H9 (cell line): ENCODE data around the gene CDH5. TPM values are rescaled to one million over a fixed set of nuclear protein-coding genes. Genes with fewer than 3 reads are reported as not detected.
A peak's percentile ranks its signal among the peaks of the same experiment; 100 is the strongest.

Experiments
- DNase-seq: peaks from one replicate; pipeline ENCODE4 v3.0.0-alpha.2; 2017
- H2AFZ ChIP-seq: one replicate; pipeline ENCODE4 v1.6.1; 2013; ENCODE audit warnings: mild to moderate bottlenecking, low read length, control low read depth, moderate library complexity
- H2AK5ac ChIP-seq: 2 replicates; pipeline ENCODE4 v1.6.1; 2013; ENCODE audit warnings: low read length, control low read depth, mixed read lengths; ENCODE audit not compliant: insufficient read length
- H2BK120ac ChIP-seq: one replicate; pipeline ENCODE4 v1.6.1; 2013; ENCODE audit warnings: low read depth, mild to moderate bottlenecking, low read length, control low read depth, inconsistent platforms; ENCODE audit not compliant: poor library complexity, severe bottlenecking
- H2BK12ac ChIP-seq: 2 replicates; pipeline ENCODE4 v1.6.1; 2013; ENCODE audit warnings: low read length, control low read depth, mixed read lengths, low read depth; ENCODE audit not compliant: insufficient read length
- H2BK15ac ChIP-seq: 2 replicates; pipeline ENCODE4 v1.6.1; 2013; ENCODE audit warnings: low read depth, low read length, control low read depth
- H2BK20ac ChIP-seq: one replicate; pipeline ENCODE4 v1.6.1; 2013; ENCODE audit warnings: low read depth, mild to moderate bottlenecking, low read length, control low read depth, inconsistent platforms; ENCODE audit not compliant: poor library complexity, severe bottlenecking
- H2BK5ac ChIP-seq: 2 replicates; pipeline ENCODE4 v1.6.1; 2013; ENCODE audit warnings: low read length, control low read depth, mixed read lengths; ENCODE audit not compliant: insufficient read length
- H3K14ac ChIP-seq: 2 replicates; pipeline ENCODE4 v1.6.1; 2013; ENCODE audit warnings: low read length, control low read depth; ENCODE audit not compliant: insufficient read depth
- H3K18ac ChIP-seq: 2 replicates; pipeline ENCODE4 v1.6.1; 2013; ENCODE audit warnings: low read depth, mild to moderate bottlenecking, mixed read lengths, low read length, control low read depth; ENCODE audit not compliant: insufficient read length
- H3K23ac ChIP-seq: 2 replicates; pipeline ENCODE4 v1.6.1; 2013; ENCODE audit warnings: low read length, control low read depth, mixed read lengths, low read depth; ENCODE audit not compliant: insufficient read length
- H3K23me2 ChIP-seq: 2 replicates; pipeline ENCODE4 v1.6.1; 2013; ENCODE audit warnings: low read depth, mild to moderate bottlenecking, mixed read lengths, low read length, control low read depth; ENCODE audit not compliant: insufficient read length, poor library complexity, severe bottlenecking
- H3K27ac ChIP-seq: 2 replicates; pipeline ENCODE4 v1.5.1; 2013; ENCODE audit warnings: low read length, control low read depth, mixed read lengths, low read depth; ENCODE audit not compliant: insufficient read length
- H3K27me3 ChIP-seq: 2 replicates; pipeline ENCODE4 v1.6.1; 2013; ENCODE audit warnings: low read length, control low read depth, inconsistent platforms; ENCODE audit not compliant: insufficient read depth
- H3K4ac ChIP-seq: 2 replicates; pipeline ENCODE4 v1.6.1; 2013; ENCODE audit warnings: low read depth, mild to moderate bottlenecking, control low read depth, inconsistent platforms, low read length, moderate library complexity
- H3K4me1 ChIP-seq: 2 replicates; pipeline ENCODE4 v1.6.1; 2013; ENCODE audit warnings: low read length, control low read depth, inconsistent platforms; ENCODE audit not compliant: insufficient read depth
- H3K4me2 ChIP-seq: 2 replicates; pipeline ENCODE4 v1.6.1; 2013; ENCODE audit warnings: low read length, control low read depth, mixed read lengths; ENCODE audit not compliant: insufficient read length, insufficient read depth
- H3K56ac ChIP-seq: 2 replicates; pipeline ENCODE4 v1.6.1; 2013; ENCODE audit warnings: low read depth, mild to moderate bottlenecking, mixed read lengths, low read length, control low read depth; ENCODE audit not compliant: insufficient read length
- H3K79me1 ChIP-seq: 2 replicates; pipeline ENCODE4 v1.6.1; 2013; ENCODE audit warnings: low read depth, mild to moderate bottlenecking, moderate library complexity, low read length, control low read depth, inconsistent platforms; ENCODE audit not compliant: insufficient read depth, poor library complexity, severe bottlenecking
- H3K79me2 ChIP-seq: 2 replicates; pipeline ENCODE4 v1.6.1; 2013; ENCODE audit warnings: low read length, control low read depth, inconsistent platforms; ENCODE audit not compliant: insufficient read depth
- H3K9ac ChIP-seq: 2 replicates; pipeline ENCODE4 v1.6.1; 2013; ENCODE audit warnings: low read length, control low read depth, mixed read lengths; ENCODE audit not compliant: insufficient read length; ENCODE audit errors: extremely low read depth
- H3K9me3 ChIP-seq: one replicate; pipeline ENCODE4 v1.6.1; 2013; ENCODE audit warnings: low read depth, low read length, inconsistent platforms; ENCODE audit not compliant: control insufficient read depth
- H3T11ph ChIP-seq: one replicate; pipeline ENCODE4 v1.6.1; 2013; ENCODE audit warnings: mild to moderate bottlenecking, low read length, control low read depth, inconsistent platforms
- H4K20me1 ChIP-seq: one replicate; pipeline ENCODE4 v1.6.1; 2013; ENCODE audit not compliant: control insufficient read depth, insufficient read length, insufficient read depth
- H4K5ac ChIP-seq: 2 replicates; pipeline ENCODE4 v1.6.1; 2013; ENCODE audit warnings: low read depth, mild to moderate bottlenecking, mixed read lengths, low read length, control low read depth; ENCODE audit not compliant: insufficient read length
- H4K8ac ChIP-seq: replicated peaks from 2 replicates; pipeline ENCODE4 v1.6.1; 2013; ENCODE audit warnings: low read length, control low read depth, mixed read lengths, low read depth; ENCODE audit not compliant: insufficient read length
- H4K91ac ChIP-seq: 2 replicates; pipeline ENCODE4 v1.6.1; 2013; ENCODE audit warnings: low read depth, mild to moderate bottlenecking, moderate library complexity, mixed read lengths, low read length, control low read depth; ENCODE audit not compliant: insufficient read length
- H3K27ac Mint-ChIP-seq, 3 experiments: 2 replicates in 2 of 3; 3 replicates in 1 of 3; pipeline ENCODE4 v1.8.0; 2020 to 2021; ENCODE audit warnings: mixed read lengths in 3 of 3, mild to moderate bottlenecking in 1 of 3, moderate library complexity in 1 of 3
- H3K27me3 Mint-ChIP-seq: 2 replicates; pipeline ENCODE4 v1.8.0; 2021; ENCODE audit warnings: low read depth, mild to moderate bottlenecking, moderate library complexity, mixed read lengths
- H3K36me3 Mint-ChIP-seq, 3 experiments: 2 replicates in 2 of 3; 3 replicates in 1 of 3; pipeline ENCODE4 v1.8.0; 2020 to 2021; ENCODE audit warnings: low read depth in 3 of 3, mixed read lengths in 3 of 3; ENCODE audit not compliant: insufficient read depth in 1 of 3
- H3K4me1 Mint-ChIP-seq, 2 experiments: 2 replicates each; pipeline ENCODE4 v1.8.0; 2020; ENCODE audit warnings: mixed read lengths in 2 of 2
- H3K4me3 Mint-ChIP-seq, 2 experiments: 2 replicates in 1 of 2; 3 replicates in 1 of 2; pipeline ENCODE4 v1.8.0; 2020 to 2021; ENCODE audit warnings: mild to moderate bottlenecking in 2 of 2, mixed read lengths in 2 of 2, moderate library complexity in 1 of 2
- H3K9me3 Mint-ChIP-seq, 2 experiments: 2 replicates in 1 of 2; 3 replicates in 1 of 2; pipeline ENCODE4 v1.8.0; 2020; ENCODE audit warnings: mild to moderate bottlenecking in 2 of 2, mixed read lengths in 2 of 2, moderate library complexity in 1 of 2
- CTCF ChIP-seq: fragments of 200-600 bp; sonication (generic); conservative IDR thresholded peaks from 3 replicates; pipeline ENCODE4 v1.8.0; 2021; ENCODE audit warnings: antibody characterized with exemption, mild to moderate bottlenecking
- WGBS: extraction: QIAGEN DNeasy Blood & Tissue Kit; methylation state at CpG from one replicate; pipeline ENCODE4 v1.1.7; 2013; ENCODE audit warnings: missing lambda C conversion rate, low lambda C conversion rate, mixed read lengths; ENCODE audit not compliant: insufficient read length; ENCODE audit errors: extremely low coverage; 5-methylcytosine and 5-hydroxymethylcytosine counted together
- total RNA-seq: library from RNA; stranded (reverse); gene quantifications from 2 replicates; pipeline ENCODE4 v1.2.1, GENCODE V29; 2021

CDH5 gene
- total RNA-seq, 1 experiment from 2014 or later: 0.20 TPM

DNA sequence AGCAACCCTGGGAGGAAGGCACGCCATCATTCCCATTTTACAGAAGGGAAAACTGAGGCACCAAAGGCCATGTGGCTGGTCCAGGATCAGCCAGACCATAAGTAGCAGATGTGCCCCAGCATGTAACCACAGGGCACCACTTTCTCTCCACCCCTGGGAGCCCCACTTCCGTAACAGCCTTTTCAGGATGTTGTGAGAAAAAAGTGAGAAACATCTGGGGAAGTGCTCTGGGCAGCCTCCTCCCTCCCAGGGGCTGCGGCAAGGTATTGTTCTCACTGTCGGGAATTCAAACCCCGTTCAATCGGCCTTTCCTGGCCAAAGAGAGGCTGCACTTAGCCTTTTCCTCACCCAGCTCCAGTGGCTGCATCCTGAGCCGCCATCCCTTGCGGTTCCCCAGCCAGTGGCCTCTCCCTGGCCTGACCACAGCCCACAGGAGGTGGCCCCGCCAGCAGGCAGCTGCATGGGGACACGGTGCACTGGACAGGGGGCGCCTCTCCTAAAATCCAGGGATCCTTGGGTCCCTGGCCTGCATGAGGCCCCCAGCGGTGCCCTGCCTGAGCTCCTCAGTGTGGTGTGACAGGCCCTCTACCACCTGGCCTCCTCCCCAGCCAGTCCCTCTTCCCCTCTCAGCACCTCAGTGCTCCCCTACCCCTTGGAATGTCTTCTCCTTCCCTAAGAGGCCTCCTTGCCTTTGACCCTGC is 5.7 kb upstream of the CDH5 start:
- Mint-ChIP-seq H3K4me3 (no peak overlapping the region; a peak in 1 of 5 replicates), H3K27me3 (peaks cover 17% of the 10 kb centered on the region), H3K36me3 (no peaks in the 10 kb centered on the region), H3K4me1 (peaks cover 27 to 53% of the 10 kb centered on the region in 2 experiments), H3K27ac (0 out of 7 replicates have a peak overlapping the region, but pooled peaks of 1 of the 3 experiments have one; percentile 33), H3K9me3 (no peaks in the 10 kb centered on the region)
- Histone ChIP-seq H3K4me1 (peaks cover 4% of the 10 kb centered on the region; the same call in 1 of the 2 replicates), H3K9me3 (no peaks in the 10 kb centered on the region), H2BK5ac (no peak overlapping the region), H3K56ac (no peak overlapping the region), H3K79me2 (no peaks in the 10 kb centered on the region), H3K27ac (no peak overlapping the region), H3K4me2 (no peak overlapping the region), H2BK15ac (no peak overlapping the region), H4K91ac (no peak overlapping the region), H2AK5ac (no peak overlapping the region), H2BK120ac (no peak overlapping the region), H2AFZ (no peak overlapping the region), H3K79me1 (no peaks in the 10 kb centered on the region), H4K5ac (no peak overlapping the region), H3K9ac (no peak overlapping the region), H3K27me3 (no peaks in the 10 kb centered on the region), H3K23me2 (no peaks in the 10 kb centered on the region), H3T11ph (no peak overlapping the region), H3K23ac (no peak overlapping the region), H3K18ac (no peak overlapping the region), H4K8ac (no peak overlapping the region), H2BK12ac (no peak overlapping the region), H3K14ac (no peak overlapping the region), H4K20me1 (no peaks in the 10 kb centered on the region), H2BK20ac (no peak overlapping the region), H3K4ac (no peak overlapping the region)
- DNase-seq: no peak
- no CpG with 5 or more reads among the region's 12 CpGs for WGBS
- TF ChIP-seq CTCF: no peak
